Anterior cingulate cortex (tissue), 58 donors: ENCODE data around the gene MAP4.
A peak's percentile ranks its signal among the peaks of the same experiment; 100 is the strongest.

Source experiments
- DNase-seq, 58 donors: peaks; one replicate each; lab custom pipeline; 2025; lab: John Stamatoyannopoulos, UW

The MAP4 gene

GRCh38 chr3:47976135-47976732, 40.0 kb downstream of the MAP4 start:
- DNase-seq, result no peak

- no peak for DNase-seq
Observed at GRCh38 chr3:47974974-47975470, 41.2 kb downstream of the MAP4 start.

- DNase-seq, result no peak
Observed at GRCh38 chr3:47971081-47971480, 45.1 kb downstream of the MAP4 start.

- no peak for DNase-seq
Observed at GRCh38 chr3:47964740-47965139, 51.5 kb downstream of the MAP4 start.

GRCh38 chr3:47961815-47962606, 54.2 kb downstream of the MAP4 start:
- DNase-seq, result peak in 17 of 58 donors; percentile 2 to 63 (median 19)

DNA sequence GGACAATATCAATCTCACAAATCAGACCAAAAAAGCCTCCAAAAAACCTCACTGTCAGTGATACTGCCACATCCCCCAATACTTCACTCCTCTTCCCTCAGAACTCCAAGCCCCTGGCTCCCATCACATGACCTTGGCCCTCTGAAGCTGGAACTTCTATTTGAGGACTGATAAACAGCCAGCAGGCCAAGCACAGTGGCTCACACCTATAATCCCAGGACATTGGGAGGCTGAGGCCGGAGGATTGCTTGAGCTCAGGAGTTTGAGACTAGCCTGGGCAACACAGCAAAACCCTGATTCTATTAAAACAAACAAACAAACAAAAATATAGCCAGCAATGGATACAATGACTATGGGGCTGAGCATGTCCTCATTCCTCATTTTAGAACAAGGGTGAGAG, 55.2 kb downstream of the MAP4 start:
- DNase-seq, result no peak

GRCh38 chr3:47956521-47956920, 59.7 kb downstream of the MAP4 start:
- DNase-seq, result no peak

GRCh38 chr3:47954567-47954966, 61.6 kb downstream of the MAP4 start:
- no peak for DNase-seq

- DNase-seq, result no peak
Observed at GRCh38 chr3:47950453-47951169, 65.6 kb downstream of the MAP4 start.

DNA sequence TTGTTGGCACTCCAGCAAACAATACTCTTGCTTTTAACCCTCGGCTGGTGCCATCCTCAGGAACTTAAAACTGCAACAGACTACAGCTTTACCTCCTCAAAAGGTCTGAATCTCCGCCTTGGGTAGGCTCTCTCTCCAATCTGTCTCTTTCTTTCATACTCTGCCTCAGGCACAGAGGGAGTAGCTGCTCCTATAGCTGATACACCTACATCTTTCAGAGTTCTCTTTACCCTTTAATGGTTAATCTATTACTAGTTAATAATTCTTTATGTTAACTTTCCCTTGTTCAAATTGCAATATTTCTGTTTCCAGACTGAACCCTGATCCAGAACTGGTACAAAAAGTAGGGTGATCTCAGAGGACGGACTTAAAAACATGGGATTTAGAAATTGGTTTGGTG, 66.2 kb downstream of the MAP4 start:
- DNase-seq, result no peak

- no peak for DNase-seq
Observed at GRCh38 chr3:47940232-47940631, 76.0 kb downstream of the MAP4 start.

DNA sequence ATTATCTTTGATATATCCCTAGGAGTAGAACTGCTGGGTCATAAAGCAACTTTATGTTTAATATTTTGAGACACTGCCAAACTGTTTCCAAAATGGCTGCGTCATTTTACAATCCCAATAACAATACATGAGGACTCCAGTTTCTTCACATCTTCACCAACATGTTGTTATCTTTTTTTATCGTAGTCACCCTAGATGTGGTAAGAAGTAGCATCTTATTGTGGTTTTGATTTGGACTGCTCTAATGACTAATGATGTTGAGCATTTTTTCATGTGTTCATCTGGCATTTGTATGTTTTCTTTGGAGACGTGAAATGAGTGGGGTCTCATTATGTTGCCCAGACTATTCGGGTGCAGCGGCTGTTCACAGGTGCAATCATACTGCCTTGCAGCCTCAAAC, 83.8 kb downstream of the MAP4 start:
- no peak for DNase-seq

- DNase-seq, result no peak
Observed at GRCh38 chr3:47930979-47931378, 85.2 kb downstream of the MAP4 start.

DNA sequence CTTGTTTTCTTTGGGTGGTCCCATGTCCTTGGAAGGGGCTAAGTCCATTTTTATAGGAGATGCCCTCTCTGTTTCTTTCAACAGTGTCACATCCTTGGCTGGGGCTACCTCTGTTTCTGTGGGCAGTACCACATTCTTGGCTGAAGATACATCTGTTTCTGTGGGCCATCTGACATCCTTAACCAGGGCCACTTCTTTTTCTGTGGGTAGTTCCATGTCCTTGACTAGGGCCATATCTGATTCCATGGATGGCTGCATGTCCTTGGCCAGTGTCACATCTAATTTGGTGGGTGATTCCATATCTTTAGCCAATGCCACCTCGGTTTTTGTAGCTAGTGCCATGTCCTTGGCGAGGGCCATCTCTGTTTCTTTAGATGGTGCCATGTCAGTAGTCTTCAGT, 99.5 kb downstream of the MAP4 start:
- DNase-seq, result no peak

- no peak for DNase-seq
Observed at GRCh38 chr3:47916201-47916600, 100.0 kb downstream of the MAP4 start.

GRCh38 chr3:47912006-47912504, 104.2 kb downstream of the MAP4 start:
- no peak for DNase-seq

- peak in 5 of 58 donors; percentile 4 to 13 (median 7) for DNase-seq
Observed at GRCh38 chr3:47910777-47911440, 105.3 kb downstream of the MAP4 start.

DNA sequence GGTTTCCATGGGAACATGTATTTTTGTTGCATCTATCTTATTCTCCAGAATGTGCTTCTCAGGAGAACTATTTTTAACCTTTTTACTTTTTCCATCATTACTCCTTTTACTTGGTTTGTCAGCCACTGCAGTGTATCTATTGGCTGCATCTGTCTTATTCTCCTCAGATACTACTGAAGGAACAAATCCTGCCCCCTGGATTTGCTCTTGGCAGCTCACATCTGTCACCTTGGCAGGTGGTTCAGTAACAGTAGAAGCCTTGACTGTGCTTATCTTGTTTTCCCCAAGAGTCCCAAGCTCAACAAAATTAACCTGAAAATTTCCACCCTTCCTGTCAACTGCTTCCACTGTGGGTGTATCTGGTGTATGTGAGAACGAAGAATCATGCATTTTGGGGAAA, 106.0 kb downstream of the MAP4 start:
- DNase-seq, result no peak

DNA sequence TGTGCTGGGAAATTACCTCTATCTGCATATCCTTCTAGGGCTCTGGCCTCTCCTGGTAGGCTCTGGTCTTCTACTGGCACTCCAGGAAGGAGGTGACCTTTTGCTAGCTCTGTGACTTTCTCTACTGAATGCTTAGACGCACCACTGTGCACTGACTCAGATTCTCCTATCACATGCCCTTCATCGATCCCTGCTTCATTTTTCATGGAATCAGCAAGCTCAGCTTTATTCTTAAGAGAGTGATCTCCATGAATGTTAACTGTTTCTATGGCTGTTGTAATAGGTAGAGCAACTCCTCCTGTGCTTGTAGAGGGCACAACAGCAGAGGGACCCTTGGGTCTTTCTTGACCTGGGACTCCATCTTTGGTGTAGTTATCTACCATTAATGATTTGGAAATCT, 106.6 kb downstream of the MAP4 start:
- no peak for DNase-seq

DNA sequence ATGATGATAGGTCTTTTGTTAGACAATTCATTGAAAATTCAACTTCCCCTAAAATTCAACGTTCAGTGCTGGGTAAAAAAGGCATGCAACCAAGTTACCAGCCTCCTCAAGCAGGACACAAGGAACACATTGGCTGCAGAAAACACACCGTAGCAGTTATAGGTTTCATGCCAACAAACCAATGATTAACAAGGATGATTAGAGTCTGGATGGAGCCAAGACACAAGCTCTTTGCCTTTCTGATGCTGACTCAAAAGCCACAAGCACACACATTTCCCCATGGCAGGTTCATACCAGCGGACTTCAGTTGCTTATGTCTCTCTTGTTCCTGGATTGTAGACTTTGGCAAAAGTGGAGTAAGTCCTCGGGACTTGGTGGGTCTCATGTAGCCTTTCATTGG, 107.5 kb downstream of the MAP4 start:
- DNase-seq, result no peak

DNA sequence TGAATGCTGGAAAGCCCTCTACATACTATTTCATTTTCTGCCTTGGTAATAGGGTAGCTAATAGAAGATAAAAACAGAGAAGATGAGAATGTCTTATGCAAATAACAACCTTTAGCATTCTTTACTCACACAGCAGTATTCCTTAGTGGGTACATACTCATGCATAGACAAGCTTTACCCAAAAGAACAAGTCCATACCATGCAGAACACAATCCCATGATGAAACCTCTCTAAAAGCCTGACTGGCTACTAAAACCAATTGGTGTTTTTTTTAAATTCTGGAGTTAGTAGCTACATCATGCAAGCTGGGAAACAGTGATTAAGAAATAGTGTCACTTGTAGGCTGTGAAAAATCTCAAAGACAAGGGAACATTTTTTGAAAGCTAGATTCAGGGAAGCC, 108.4 kb downstream of the MAP4 start:
- no peak for DNase-seq
